NT2/D1 (cell line): ENCODE data around the gene ERG.

Source experiments
- SUZ12 ChIP-seq: IDR thresholded peaks from 2 replicates; pipeline ENCODE4 v1.6.1; 2011; ENCODE audit not compliant: insufficient read length, insufficient read depth; ENCODE audit errors: extremely low read depth
- YY1 ChIP-seq: IDR thresholded peaks from 2 replicates; pipeline ENCODE4 v1.6.1; 2011; ENCODE audit not compliant: insufficient read length, insufficient read depth
- ZNF274 ChIP-seq: IDR thresholded peaks from 2 replicates; pipeline ENCODE4 v1.6.1; 2011; ENCODE audit warnings: mild to moderate bottlenecking, low read depth, low read length

DNA sequence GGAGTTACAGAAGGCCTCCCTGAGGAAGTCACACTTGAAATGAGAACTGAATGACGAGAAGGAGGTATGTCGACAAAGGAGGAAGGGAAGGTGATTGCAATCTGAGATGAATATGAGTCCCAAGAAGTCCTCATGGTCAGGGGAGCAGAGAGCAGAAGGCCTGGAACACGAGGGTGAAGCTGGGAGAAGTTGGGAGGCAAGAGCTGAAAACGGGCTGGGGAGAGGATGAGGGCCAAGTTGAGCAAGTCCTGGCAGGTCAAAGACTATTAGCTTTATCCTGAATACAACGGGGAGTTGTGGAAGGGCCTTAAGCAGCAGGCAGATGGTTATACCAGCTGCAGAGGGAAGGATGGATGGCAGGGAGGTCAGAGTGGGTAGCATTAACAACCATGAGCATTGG lies 152.0 kb downstream of the ERG start:
- TF ChIP-seq ZNF274 (no peak), SUZ12 (no peak), YY1 (no peak)
